ENCODE measurements around the gene ARHGAP26.

Gene ARHGAP26

DNA sequence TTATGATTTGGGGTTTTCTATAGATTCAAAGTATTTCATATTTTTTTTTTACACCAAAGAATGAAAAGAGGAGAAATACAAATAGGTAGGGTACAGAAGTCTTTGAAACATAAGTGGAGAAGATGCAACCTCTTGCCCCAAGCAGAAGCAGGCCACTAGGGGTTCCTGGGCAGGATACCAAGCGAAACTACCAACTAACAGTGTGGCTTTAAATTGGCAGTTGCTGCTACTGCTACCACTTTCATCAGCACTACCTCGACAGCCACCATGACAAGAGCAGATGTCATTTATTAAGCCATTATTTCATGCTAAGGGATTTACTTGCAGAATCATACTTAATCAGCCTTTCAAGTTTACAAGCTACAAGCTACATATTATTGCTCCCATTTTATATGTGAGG, 345.2 kb downstream of the ARHGAP26 start:
- Histone ChIP-seq H3K23ac (ENCODE audit: low read length in 2 of 2) (no peak overlapping the region), H2BK5ac (ENCODE audit: low read depth, low read length, poor library complexity, severe bottlenecking) (no peak overlapping the region), H2BK120ac (ENCODE audit: low read depth, low read length) (no peak overlapping the region), H3K4me3 (ENCODE audit: insufficient read depth in 1 of 2, low read depth in 1 of 2, low read length in 2 of 2) (no peak overlapping the region), H3K4me1 (ENCODE audit: control insufficient read depth, insufficient read depth, low read depth, low read length) (no peaks in the 10 kb centered on the region), H3K36me3 (ENCODE audit: control insufficient read depth in 1 of 2, insufficient read depth in 2 of 2, low read depth in 1 of 2, low read length in 2 of 2) (no peaks in the 10 kb centered on the region), H3K4me2 (ENCODE audit: low read length, poor library complexity, severe bottlenecking) (no peak overlapping the region), H3K4ac (ENCODE audit: low read depth in 1 of 2, low read length in 2 of 2) (no peak overlapping the region), H3K79me1 (replicated peaks; ENCODE audit: low read length, poor library complexity, severe bottlenecking) (no peaks in the 10 kb centered on the region), H2AK5ac (ENCODE audit: low read length, severe bottlenecking) (no peak overlapping the region), H3K18ac (ENCODE audit: low read depth in 1 of 2, low read length in 2 of 2) (no peak overlapping the region), H3K9me3 (ENCODE audit: control insufficient read depth, low read length) (no peaks in the 10 kb centered on the region), H3K14ac (ENCODE audit: low read length in 2 of 2) (no peak overlapping the region), H4K8ac (ENCODE audit: low read length) (no peak overlapping the region), H3K27me3 (ENCODE audit: control insufficient read depth in 1 of 2, insufficient read depth in 1 of 2, low read length in 2 of 2) (no peaks in the 10 kb centered on the region), H2AFZ (ENCODE audit: low read depth, low read length) (no peak overlapping the region), H3K27ac (ENCODE audit: low read length, poor library complexity, severe bottlenecking) (no peak overlapping the region), H4K91ac (ENCODE audit: low read length) (no peak overlapping the region), H2BK12ac (ENCODE audit: low read length in 2 of 2) (no peak overlapping the region), H2BK15ac (ENCODE audit: low read depth, poor library complexity, severe bottlenecking) (no peak overlapping the region), H3K9ac (ENCODE audit: low read length) (no peak overlapping the region)
- no peak for DNase-seq
- WGBS: 86% methylated on average over 2 of the region's 2 CpGs

GRCh38 chr5:143116814-143117213, 346.6 kb downstream of the ARHGAP26 start:
- Histone ChIP-seq H2AK5ac (ENCODE audit: low read length, severe bottlenecking) (no peak overlapping the region), H3K36me3 (ENCODE audit: control insufficient read depth in 1 of 2, insufficient read depth in 2 of 2, low read depth in 1 of 2, low read length in 2 of 2) (peaks cover 0 to 2% of the 10 kb centered on the region in 2 experiments), H3K23ac (ENCODE audit: low read length in 2 of 2) (no peak overlapping the region), H3K18ac (ENCODE audit: low read depth in 1 of 2, low read length in 2 of 2) (no peak overlapping the region), H3K27me3 (ENCODE audit: control insufficient read depth in 1 of 2, insufficient read depth in 1 of 2, low read length in 2 of 2) (no peaks in the 10 kb centered on the region), H3K14ac (ENCODE audit: low read length in 2 of 2) (no peak overlapping the region), H2BK12ac (ENCODE audit: low read length in 2 of 2) (no peak overlapping the region), H3K4me3 (ENCODE audit: insufficient read depth in 1 of 2, low read depth in 1 of 2, low read length in 2 of 2) (no peak overlapping the region), H3K4me1 (ENCODE audit: control insufficient read depth, insufficient read depth, low read depth, low read length) (no peaks in the 10 kb centered on the region), H3K9ac (ENCODE audit: low read length) (no peak overlapping the region), H3K27ac (ENCODE audit: low read length, poor library complexity, severe bottlenecking) (no peak overlapping the region), H4K8ac (ENCODE audit: low read length) (no peak overlapping the region), H3K4me2 (ENCODE audit: low read length, poor library complexity, severe bottlenecking) (no peak overlapping the region), H3K9me3 (ENCODE audit: control insufficient read depth, low read length) (no peaks in the 10 kb centered on the region), H2BK120ac (ENCODE audit: low read depth, low read length) (no peak overlapping the region), H2AFZ (ENCODE audit: low read depth, low read length) (no peak overlapping the region), H4K91ac (ENCODE audit: low read length) (no peak overlapping the region), H3K79me1 (replicated peaks; ENCODE audit: low read length, poor library complexity, severe bottlenecking) (no peaks in the 10 kb centered on the region), H2BK5ac (ENCODE audit: low read depth, low read length, poor library complexity, severe bottlenecking) (no peak overlapping the region), H2BK15ac (ENCODE audit: low read depth, poor library complexity, severe bottlenecking) (no peak overlapping the region), H3K4ac (ENCODE audit: low read depth in 1 of 2, low read length in 2 of 2) (no peak overlapping the region)
- DNase-seq: no peak
- WGBS: 81% methylated on average over 4 of the region's 4 CpGs

DNA sequence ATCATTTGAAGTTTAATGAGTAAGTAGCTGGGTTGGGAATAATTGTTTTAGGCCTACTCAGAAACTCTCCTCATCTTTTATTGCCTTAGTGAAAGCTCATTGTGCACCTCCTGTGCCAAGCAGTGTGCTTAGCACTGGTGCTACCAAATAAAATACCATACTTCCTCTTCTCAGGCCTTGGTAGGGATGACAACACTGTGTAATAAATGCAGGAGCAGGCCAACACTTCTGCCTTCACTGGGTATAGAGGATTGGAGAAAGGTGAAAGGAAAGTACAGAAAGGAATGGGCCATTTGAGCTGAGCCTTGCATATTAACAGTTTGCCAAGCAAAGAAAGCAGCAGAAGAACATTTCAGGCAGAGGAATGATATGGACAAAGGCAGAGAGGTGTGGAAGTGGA, 347.6 kb downstream of the ARHGAP26 start:
- H2BK15ac ChIP-seq (ENCODE audit: low read depth, poor library complexity, severe bottlenecking): no peak overlapping the region
- H2BK120ac ChIP-seq (ENCODE audit: low read depth, low read length): no peak overlapping the region
- no peak overlapping the region for H3K14ac ChIP-seq (ENCODE audit: low read length in 2 of 2)
- no peak overlapping the region for H2AK5ac ChIP-seq (ENCODE audit: low read length, severe bottlenecking)
- H3K9ac ChIP-seq (ENCODE audit: low read length): no peak overlapping the region
- no peak for DNase-seq
- H3K18ac ChIP-seq (ENCODE audit: low read depth in 1 of 2, low read length in 2 of 2): no peak overlapping the region
- H2BK12ac ChIP-seq (ENCODE audit: low read length in 2 of 2): no peak overlapping the region
- H2AFZ ChIP-seq (ENCODE audit: low read depth, low read length): no peak overlapping the region
- H4K8ac ChIP-seq (ENCODE audit: low read length): no peak overlapping the region
- H3K4me3 ChIP-seq (ENCODE audit: insufficient read depth in 1 of 2, low read depth in 1 of 2, low read length in 2 of 2): no peak overlapping the region
- H2BK5ac ChIP-seq (ENCODE audit: low read depth, low read length, poor library complexity, severe bottlenecking): no peak overlapping the region
- H3K4me2 ChIP-seq (ENCODE audit: low read length, poor library complexity, severe bottlenecking): no peak overlapping the region
- H3K4me1 ChIP-seq (ENCODE audit: control insufficient read depth, insufficient read depth, low read depth, low read length): no peaks in the 10 kb centered on the region
- H3K27me3 ChIP-seq (ENCODE audit: control insufficient read depth in 1 of 2, insufficient read depth in 1 of 2, low read length in 2 of 2): no peaks in the 10 kb centered on the region
- H3K27ac ChIP-seq (ENCODE audit: low read length, poor library complexity, severe bottlenecking): no peak overlapping the region
- H3K23ac ChIP-seq (ENCODE audit: low read length in 2 of 2): no peak overlapping the region
- no peaks in the 10 kb centered on the region for H3K79me1 ChIP-seq (replicated peaks; ENCODE audit: low read length, poor library complexity, severe bottlenecking)
- peaks cover 0 to 2% of the 10 kb centered on the region in 2 experiments for H3K36me3 ChIP-seq (ENCODE audit: control insufficient read depth in 1 of 2, insufficient read depth in 2 of 2, low read depth in 1 of 2, low read length in 2 of 2)
- no peak overlapping the region for H3K4ac ChIP-seq (ENCODE audit: low read depth in 1 of 2, low read length in 2 of 2)
- no peaks in the 10 kb centered on the region for H3K9me3 ChIP-seq (ENCODE audit: control insufficient read depth, low read length)
- H4K91ac ChIP-seq (ENCODE audit: low read length): no peak overlapping the region

- H3K4me3 ChIP-seq (ENCODE audit: insufficient read depth in 1 of 2, low read depth in 1 of 2, low read length in 2 of 2): no peak overlapping the region
- no peak overlapping the region for H2AFZ ChIP-seq (ENCODE audit: low read depth, low read length)
- no peak overlapping the region for H3K18ac ChIP-seq (ENCODE audit: low read depth in 1 of 2, low read length in 2 of 2)
- H4K91ac ChIP-seq (ENCODE audit: low read length): no peak overlapping the region
- no peak overlapping the region for H3K14ac ChIP-seq (ENCODE audit: low read length in 2 of 2)
- peaks cover 0 to 2% of the 10 kb centered on the region in 2 experiments for H3K36me3 ChIP-seq (ENCODE audit: control insufficient read depth in 1 of 2, insufficient read depth in 2 of 2, low read depth in 1 of 2, low read length in 2 of 2)
- H3K9me3 ChIP-seq (ENCODE audit: control insufficient read depth, low read length): no peaks in the 10 kb centered on the region
- no peak overlapping the region for H3K27ac ChIP-seq (ENCODE audit: low read length, poor library complexity, severe bottlenecking)
- H3K4ac ChIP-seq (ENCODE audit: low read depth in 1 of 2, low read length in 2 of 2): no peak overlapping the region
- no peak for DNase-seq
- H2AK5ac ChIP-seq (ENCODE audit: low read length, severe bottlenecking): no peak overlapping the region
- no peak overlapping the region for H4K8ac ChIP-seq (ENCODE audit: low read length)
- H3K79me1 ChIP-seq (replicated peaks; ENCODE audit: low read length, poor library complexity, severe bottlenecking): no peaks in the 10 kb centered on the region
- H3K9ac ChIP-seq (ENCODE audit: low read length): no peak overlapping the region
- no peaks in the 10 kb centered on the region for H3K4me1 ChIP-seq (ENCODE audit: control insufficient read depth, insufficient read depth, low read depth, low read length)
- no peak overlapping the region for H2BK15ac ChIP-seq (ENCODE audit: low read depth, poor library complexity, severe bottlenecking)
- H3K4me2 ChIP-seq (ENCODE audit: low read length, poor library complexity, severe bottlenecking): no peak overlapping the region
- H3K27me3 ChIP-seq (ENCODE audit: control insufficient read depth in 1 of 2, insufficient read depth in 1 of 2, low read length in 2 of 2): no peaks in the 10 kb centered on the region
- WGBS: 93% methylated on average over 3 of the region's 3 CpGs
- H3K23ac ChIP-seq (ENCODE audit: low read length in 2 of 2): no peak overlapping the region
- H2BK5ac ChIP-seq (ENCODE audit: low read depth, low read length, poor library complexity, severe bottlenecking): no peak overlapping the region
- H2BK12ac ChIP-seq (ENCODE audit: low read length in 2 of 2): no peak overlapping the region
- H2BK120ac ChIP-seq (ENCODE audit: low read depth, low read length): no peak overlapping the region
Measured at GRCh38 chr5:143118222-143118621, 348.0 kb downstream of the ARHGAP26 start.
